WTC11 (cell line): ENCODE data around the gene TET1.

Source experiments
- CREB1 ChIP-seq: sonication (generic); formaldehyde crosslinking; IDR thresholded peaks from 2 replicates; pipeline ENCODE4 v1.8.0; 2023; ENCODE audit warnings: mild to moderate bottlenecking, missing genetic modification reagents
- CTCF ChIP-seq: fragments of 200-600 bp; IDR thresholded peaks from 2 replicates; pipeline ENCODE4 v1.8.0; 2022; ENCODE audit warnings: antibody characterized with exemption
- E2F1 ChIP-seq: sonication (generic); formaldehyde crosslinking; IDR thresholded peaks from 2 replicates; pipeline ENCODE4 v1.8.0; 2022; ENCODE audit warnings: mild to moderate bottlenecking, missing genetic modification reagents
- FOXJ3 ChIP-seq: sonication (generic); formaldehyde crosslinking; IDR thresholded peaks from 2 replicates; pipeline ENCODE4 v1.9.0; 2021; ENCODE audit warnings: missing genetic modification reagents, mild to moderate bottlenecking, borderline replicate concordance
- JAZF1 ChIP-seq: fragments of 250-450 bp; sonication (Bioruptor Pico); IDR thresholded peaks from 2 replicates; pipeline ENCODE4 v1.9.0; 2021; ENCODE audit warnings: moderate library complexity, mild to moderate bottlenecking, inconsistent platforms
- ZNF232 ChIP-seq: sonication (generic); formaldehyde crosslinking; IDR thresholded peaks from 2 replicates; pipeline ENCODE4 v1.8.0; 2022; ENCODE audit warnings: mild to moderate bottlenecking, missing genetic modification reagents
- ZNF281 ChIP-seq: sonication (generic); formaldehyde crosslinking; IDR thresholded peaks from 2 replicates; pipeline ENCODE4 v1.8.0; 2023; ENCODE audit warnings: mild to moderate bottlenecking, missing genetic modification reagents
- ZNF512 ChIP-seq: sonication (generic); formaldehyde crosslinking; IDR thresholded peaks from 2 replicates; pipeline ENCODE4 v1.8.1; 2022; ENCODE audit warnings: missing genetic modification reagents, borderline replicate concordance
- ZNF671 ChIP-seq: fragments of 250-450 bp; sonication (Bioruptor Pico); IDR thresholded peaks from 2 replicates; pipeline ENCODE4 v1.8.0; 2021; ENCODE audit warnings: mild to moderate bottlenecking
- ZSCAN18 ChIP-seq: fragments of 250-450 bp; sonication (Bioruptor Pico); IDR thresholded peaks from 2 replicates; pipeline ENCODE4 v2.1.2; 2022; ENCODE audit warnings: mild to moderate bottlenecking, moderate library complexity

GRCh38 chr10:68597407-68597806 lies 37.3 kb downstream of the TET1 start:
- no peak for TF ChIP-seq CTCF
- no peak for TF ChIP-seq JAZF1 (CRISPR knock-in tag)
- no peak for TF ChIP-seq ZNF232 (CRISPR knock-in tag)
- no peak for TF ChIP-seq CREB1
- no peak for TF ChIP-seq ZNF512 (CRISPR knock-in tag)
- no peak for TF ChIP-seq ZNF671 (CRISPR knock-in tag)
- no peak for TF ChIP-seq FOXJ3 (CRISPR knock-in tag)
- TF ChIP-seq E2F1 = no peak
- no peak for TF ChIP-seq ZSCAN18
- TF ChIP-seq ZNF281 (CRISPR knock-in tag) = no peak
